HG02870 (cell line): ENCODE measurements around the gene CPLANE2.

ENCODE experiments used
- ATAC-seq: cut with Tn5 transposase; IDR thresholded peaks from one replicate; pipeline ENCODE4 v1.9.1; 2021; ENCODE audit warnings: mild to moderate bottlenecking, moderate library complexity; ENCODE audit not compliant: unreplicated experiment

The CPLANE2 gene

GRCh38 chr1:16191916-16192546 is 45.0 kb downstream of the CPLANE2 start:
- ATAC-seq = no peak

- no peak for ATAC-seq
These were observed 45.7 kb downstream of the CPLANE2 start for GRCh38 chr1:16191309-16191708.

- ATAC-seq = no peak
These were observed 46.9 kb downstream of the CPLANE2 start for GRCh38 chr1:16189921-16190621.

- ATAC-seq = no peak
These were observed 48.0 kb downstream of the CPLANE2 start for GRCh38 chr1:16189003-16189402.

- no peak for ATAC-seq
These were observed 49.1 kb downstream of the CPLANE2 start for GRCh38 chr1:16187748-16188401.

GRCh38 chr1:16186655-16187235 is 50.2 kb downstream of the CPLANE2 start:
- no peak for ATAC-seq

- no peak for ATAC-seq
These were observed 52.3 kb downstream of the CPLANE2 start for GRCh38 chr1:16184557-16185303.

GRCh38 chr1:16183765-16184556 is 53.0 kb downstream of the CPLANE2 start:
- ATAC-seq = no peak

GRCh38 chr1:16183179-16183578 is 53.8 kb downstream of the CPLANE2 start:
- ATAC-seq = no peak

GRCh38 chr1:16181887-16182719 is 54.9 kb downstream of the CPLANE2 start:
- no peak for ATAC-seq
